ENCODE measurements around the gene PI4KA. TPM values are rescaled to one million over a fixed set of nuclear protein-coding genes. Genes with fewer than 3 reads are reported as not detected.
"Not testable (repeated sequence)": the region's sequence is repeated elsewhere in the genome, so short reads cannot be mapped to it uniquely, and the experiment has no call there.

The PI4KA gene
- total and polyA plus RNA-seq, 2 experiments from 2014 or later = 83.7 to 85.2 TPM

- Histone ChIP-seq H3K9me3 (ENCODE audit: low read depth) (no peaks in the 10 kb centered on the region), H3K27me3 (no peaks in the 10 kb centered on the region), H3K36me3 (peaks cover 4% of the 10 kb centered on the region), H3K27ac (no peak overlapping the region), H3K4me1 (ENCODE audit: low read depth) (no peaks in the 10 kb centered on the region), H3K4me3 (no peak overlapping the region)
- no peak for TF ChIP-seq CTCF (IDR thresholded peaks at IDR 0.05; ENCODE audit: low read depth, low read length)
- DNase-seq (ENCODE audit: low read depth in 1 of 2, low spot score in 1 of 2) = no peak
Measured at GRCh38 chr22:20741008-20741633, 117.5 kb downstream of the PI4KA start.

GRCh38 chr22:20740222-20740951 is 118.2 kb downstream of the PI4KA start:
- no peaks in the 10 kb centered on the region for H3K27me3 ChIP-seq
- no peak overlapping the region for H3K27ac ChIP-seq
- H3K4me3 ChIP-seq = no peak overlapping the region
- H3K4me1 ChIP-seq (ENCODE audit: low read depth) = no peaks in the 10 kb centered on the region
- peaks cover 4% of the 10 kb centered on the region for H3K36me3 ChIP-seq
- H3K9me3 ChIP-seq (ENCODE audit: low read depth) = no peaks in the 10 kb centered on the region
- no peak for DNase-seq (ENCODE audit: low read depth in 1 of 2, low spot score in 1 of 2)
- no peak for TF ChIP-seq CTCF (IDR thresholded peaks at IDR 0.05; ENCODE audit: low read depth, low read length)

GRCh38 chr22:20738394-20739089 is 120.1 kb downstream of the PI4KA start:
- no peak for DNase-seq (ENCODE audit: low read depth in 1 of 2, low spot score in 1 of 2)
- H3K9me3 ChIP-seq (ENCODE audit: low read depth) = no peaks in the 10 kb centered on the region
- no peak overlapping the region for H3K4me3 ChIP-seq
- H3K27me3 ChIP-seq = no peaks in the 10 kb centered on the region
- no peaks in the 10 kb centered on the region for H3K4me1 ChIP-seq (ENCODE audit: low read depth)
- TF ChIP-seq CTCF (IDR thresholded peaks at IDR 0.05; ENCODE audit: low read depth, low read length) = no peak
- no peak overlapping the region for H3K27ac ChIP-seq
- H3K36me3 ChIP-seq = peaks cover 4% of the 10 kb centered on the region

GRCh38 chr22:20736891-20737290 is 121.7 kb downstream of the PI4KA start:
- not testable (repeated sequence) for H3K36me3 ChIP-seq

GRCh38 chr22:20735356-20736162 is 123.1 kb downstream of the PI4KA start:
- not testable (repeated sequence) for H3K9me3 ChIP-seq (ENCODE audit: low read depth); H3K27me3 ChIP-seq; H3K27ac ChIP-seq; H3K4me3 ChIP-seq; H3K36me3 ChIP-seq; H3K4me1 ChIP-seq (ENCODE audit: low read depth); DNase-seq (ENCODE audit: low read depth in 1 of 2, low spot score in 1 of 2)

More at GRCh38 chr22:20736891-20737290, 121.7 kb downstream of the PI4KA start:
- H3K27me3 ChIP-seq; H3K4me1 ChIP-seq (ENCODE audit: low read depth); H3K4me3 ChIP-seq; DNase-seq (ENCODE audit: low read depth in 1 of 2, low spot score in 1 of 2); H3K9me3 ChIP-seq (ENCODE audit: low read depth); H3K27ac ChIP-seq: not testable (repeated sequence)

- peaks cover 13% of the 10 kb centered on the region for H3K36me3 ChIP-seq
- not testable (repeated sequence) for H3K27me3 ChIP-seq, H3K27ac ChIP-seq
Measured at GRCh38 chr22:20732431-20732830, 126.2 kb downstream of the PI4KA start.

More at GRCh38 chr22:20732431-20732830, 126.2 kb downstream of the PI4KA start:
- H3K4me1 ChIP-seq (ENCODE audit: low read depth); DNase-seq (ENCODE audit: low read depth in 1 of 2, low spot score in 1 of 2); H3K4me3 ChIP-seq; H3K9me3 ChIP-seq (ENCODE audit: low read depth): not testable (repeated sequence)

Data from cardiac muscle cell (in vitro differentiated cells and primary cell).